Gastroesophageal sphincter (tissue), 4 donors: Measurements from ENCODE around the gene TSHZ2. TPM values are rescaled to one million over a fixed set of nuclear protein-coding genes. Genes with fewer than 3 reads are reported as not detected.

Source experiments
- ATAC-seq: fragments of 150-250 bp; one replicate; pipeline ENCODE4 v1.9.1; 2016; ENCODE audit warnings: mild to moderate bottlenecking, moderate library complexity
- H3K27ac ChIP-seq, 4 donors: fragments of 200-600 bp; sonication (generic) in 3 of 4; 1 replicate in 3 of 4; 2 replicates in 1 of 4; pipeline ENCODE4 v1.5.1; 2016 to 2019
- H3K27me3 ChIP-seq: fragments of 200-600 bp; sonication (generic); one replicate; pipeline ENCODE4 v1.5.1; 2019
- H3K36me3 ChIP-seq, 2 donors: fragments of 200-600 bp; sonication (generic); one replicate each; pipeline ENCODE4 v1.5.1; 2019; ENCODE audit warnings: control low read depth in 1 of 2
- H3K4me1 ChIP-seq, 3 donors: fragments of 200-600 bp; sonication (generic); 1 replicate in 2 of 3; 2 replicates in 1 of 3; pipeline ENCODE4 v1.5.1; 2016 to 2019; ENCODE audit warnings: control low read depth in 2 of 3
- H3K4me3 ChIP-seq, 2 donors: fragments of 200-600 bp; sonication (generic); one replicate each; pipeline ENCODE4 v1.5.1; 2019; ENCODE audit warnings: mild to moderate bottlenecking in 1 of 2, moderate library complexity in 1 of 2
- H3K9me3 ChIP-seq, 3 donors: fragments of 200-600 bp; sonication (generic); one replicate each; pipeline ENCODE4 v1.5.1; 2017 to 2019; ENCODE audit warnings: control low read depth in 2 of 3
- EP300 ChIP-seq: sonication (generic); formaldehyde crosslinking; IDR thresholded peaks from one replicate; pipeline ENCODE4 v1.6.1; 2017; ENCODE audit warnings: antibody characterized with exemption, mild to moderate bottlenecking
- POLR2A ChIP-seq, 2 donors: fragments of 450-650 bp; IDR thresholded peaks; one replicate each; pipeline ENCODE4 v1.6.1; 2017; ENCODE audit warnings: antibody characterized with exemption in 2 of 2, mild to moderate bottlenecking in 2 of 2, moderate library complexity in 1 of 2
- POLR2AphosphoS5 ChIP-seq: sonication (generic); formaldehyde crosslinking; IDR thresholded peaks from one replicate; pipeline ENCODE4 v1.6.1; 2017; ENCODE audit warnings: antibody characterized with exemption
- WGBS, 2 donors: methylation state at CpG; one replicate each; pipeline ENCODE4 v1.1.5; 2018; ENCODE audit warnings: low coverage in 1 of 2; 5-methylcytosine and 5-hydroxymethylcytosine counted together
- total RNA-seq, 4 donors: library from RNA; depleted of rRNA; stranded (reverse); fragments of >200 nt; gene quantifications; one replicate each; pipeline ENCODE4 v1.1.0, GENCODE V29; 2016
- TF ChIP-seq, protein P1 (sequence below), 4 experiments: fragments of 200-600 bp in 2 of 4; fragments of 450-650 bp in 2 of 4; sonication (generic) in 1 of 4; IDR thresholded peaks; one replicate each; pipeline ENCODE4 v1.5.1; 2017 to 2019; ENCODE audit warnings: antibody characterized with exemption in 4 of 4, mild to moderate bottlenecking in 2 of 4, moderate library complexity in 2 of 4

Gene TSHZ2
- total RNA-seq, 4 donors from 2014 or later = 9.9 to 21.3 (median 12.2) TPM

DNA sequence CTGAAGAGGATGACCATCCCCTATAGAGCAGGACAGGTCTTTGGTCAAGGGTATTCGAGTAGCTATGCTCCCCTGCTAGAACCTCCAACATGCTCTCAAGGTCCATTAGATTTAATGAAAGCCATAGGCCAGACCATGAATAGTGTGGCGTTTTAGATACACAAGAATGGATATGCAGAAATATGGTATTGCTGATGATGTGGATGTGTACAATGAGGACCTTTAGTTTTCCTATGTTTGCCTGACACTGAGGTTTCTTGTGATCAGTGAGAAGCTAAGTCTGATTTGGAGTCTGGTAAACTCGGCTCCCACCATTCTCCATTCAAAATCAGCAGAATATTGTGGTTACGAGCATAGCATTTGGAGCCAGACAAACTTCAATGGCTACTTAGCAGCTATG is 125.6 kb downstream of the TSHZ2 start:
- no peak overlapping the region for H3K4me3 ChIP-seq
- no peaks in the 10 kb centered on the region for H3K9me3 ChIP-seq
- TF ChIP-seq POLR2AphosphoS5 (no peak), EP300 (no peak), POLR2A (IDR thresholded peaks at IDR 0.05) (no peak)
- TF ChIP-seq, protein P1, sequence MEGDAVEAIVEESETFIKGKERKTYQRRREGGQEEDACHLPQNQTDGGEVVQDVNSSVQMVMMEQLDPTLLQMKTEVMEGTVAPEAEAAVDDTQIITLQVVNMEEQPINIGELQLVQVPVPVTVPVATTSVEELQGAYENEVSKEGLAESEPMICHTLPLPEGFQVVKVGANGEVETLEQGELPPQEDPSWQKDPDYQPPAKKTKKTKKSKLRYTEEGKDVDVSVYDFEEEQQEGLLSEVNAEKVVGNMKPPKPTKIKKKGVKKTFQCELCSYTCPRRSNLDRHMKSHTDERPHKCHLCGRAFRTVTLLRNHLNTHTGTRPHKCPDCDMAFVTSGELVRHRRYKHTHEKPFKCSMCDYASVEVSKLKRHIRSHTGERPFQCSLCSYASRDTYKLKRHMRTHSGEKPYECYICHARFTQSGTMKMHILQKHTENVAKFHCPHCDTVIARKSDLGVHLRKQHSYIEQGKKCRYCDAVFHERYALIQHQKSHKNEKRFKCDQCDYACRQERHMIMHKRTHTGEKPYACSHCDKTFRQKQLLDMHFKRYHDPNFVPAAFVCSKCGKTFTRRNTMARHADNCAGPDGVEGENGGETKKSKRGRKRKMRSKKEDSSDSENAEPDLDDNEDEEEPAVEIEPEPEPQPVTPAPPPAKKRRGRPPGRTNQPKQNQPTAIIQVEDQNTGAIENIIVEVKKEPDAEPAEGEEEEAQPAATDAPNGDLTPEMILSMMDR (IDR thresholded peaks at IDR 0.05) = no peak
- H3K36me3 ChIP-seq = no peaks in the 10 kb centered on the region
- no peak overlapping the region for H3K27ac ChIP-seq
- 100% methylated on average over 1 to 3 of the region's 4 CpGs for WGBS, 2 donors
- H3K4me1 ChIP-seq = peaks cover 0 to 7% (median 3%) of the 10 kb centered on the region in 3 donors
- no peak for ATAC-seq
- no peaks in the 10 kb centered on the region for H3K27me3 ChIP-seq

DNA sequence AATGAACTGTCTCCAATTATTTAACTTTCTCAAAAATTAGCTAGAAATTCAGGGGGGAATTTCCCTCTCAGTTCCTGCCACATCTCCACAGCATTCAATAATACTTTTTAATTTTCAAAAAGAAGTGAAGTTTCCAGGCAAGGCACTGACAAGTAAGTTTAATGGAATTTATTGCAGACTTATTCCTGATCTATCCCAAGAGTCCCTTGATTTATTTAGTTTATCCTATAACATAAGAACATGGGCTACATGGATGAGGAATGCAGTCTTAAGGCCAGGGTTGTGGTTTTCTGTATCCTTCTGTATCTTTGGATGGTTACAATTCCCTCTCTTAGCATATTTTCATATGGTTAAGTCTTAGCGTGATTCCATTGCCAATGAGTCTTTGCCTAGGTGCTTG is 126.5 kb downstream of the TSHZ2 start:
- ATAC-seq = no peak
- Histone ChIP-seq H3K4me1 (peaks cover 0 to 7% (median 3%) of the 10 kb centered on the region in 3 donors), H3K36me3 (no peaks in the 10 kb centered on the region), H3K4me3 (no peak overlapping the region), H3K27ac (no peak overlapping the region), H3K27me3 (no peaks in the 10 kb centered on the region), H3K9me3 (no peaks in the 10 kb centered on the region)
- 78 to 100% methylated on average over 1 of the region's 1 CpG for WGBS, 2 donors
- TF ChIP-seq POLR2A (IDR thresholded peaks at IDR 0.05) (no peak), POLR2AphosphoS5 (no peak), EP300 (no peak)
- TF ChIP-seq, protein P1 (IDR thresholded peaks at IDR 0.05) = no peak

DNA sequence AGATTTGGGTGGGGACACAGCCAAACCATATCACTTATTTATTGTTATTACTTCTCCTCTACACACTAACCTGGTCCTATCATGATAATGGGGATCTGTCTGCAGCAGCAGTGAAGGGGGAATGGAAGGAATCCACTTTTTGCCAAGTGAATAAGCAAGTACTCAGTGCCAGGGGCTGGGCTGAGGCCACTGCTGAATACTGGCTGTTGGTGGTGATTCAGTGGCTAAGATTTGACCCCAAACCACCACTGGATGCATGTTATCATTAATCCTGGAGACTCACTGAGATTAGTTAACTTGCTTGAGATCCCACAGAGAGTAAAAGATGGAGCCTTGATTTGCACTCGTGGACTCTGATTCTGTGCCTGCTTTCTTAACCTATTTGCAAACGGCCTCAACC is 127.7 kb downstream of the TSHZ2 start:
- WGBS, 2 donors = 40 to 42% methylated on average over 2 of the region's 2 CpGs
- no peak overlapping the region for H3K27ac ChIP-seq
- H3K36me3 ChIP-seq = no peaks in the 10 kb centered on the region
- no peak overlapping the region for H3K4me3 ChIP-seq
- H3K27me3 ChIP-seq = no peaks in the 10 kb centered on the region
- ATAC-seq = no peak
- TF ChIP-seq POLR2A (IDR thresholded peaks at IDR 0.05) = no peak
- TF ChIP-seq EP300 = no peak
- TF ChIP-seq, protein P1 (IDR thresholded peaks at IDR 0.05) = no peak
- no peak for TF ChIP-seq POLR2AphosphoS5
- H3K9me3 ChIP-seq = no peaks in the 10 kb centered on the region
- H3K4me1 ChIP-seq = peaks cover 0 to 7% (median 3%) of the 10 kb centered on the region in 3 donors

DNA sequence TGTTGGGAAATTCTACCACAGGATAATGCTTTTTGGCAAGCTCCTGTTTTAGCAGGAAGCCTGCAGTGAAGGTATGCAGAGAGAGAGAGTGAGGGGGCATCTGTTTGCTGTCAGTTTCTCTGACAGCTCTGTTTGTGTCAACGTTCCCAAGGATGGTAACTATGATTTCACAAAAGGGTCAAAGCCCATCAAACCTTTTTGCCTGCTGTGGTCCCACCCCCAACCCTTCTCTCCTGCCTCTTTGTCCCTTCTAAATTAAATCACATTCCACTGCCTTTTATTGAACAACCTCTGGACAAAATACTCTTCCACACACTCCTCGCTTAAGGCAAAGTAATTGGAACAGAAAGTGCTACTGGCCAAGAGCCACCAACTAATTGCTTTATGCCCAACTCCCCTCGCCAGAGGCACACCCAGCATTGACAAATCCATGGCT is 128.3 kb downstream of the TSHZ2 start:
- peak; percentile 43 for ATAC-seq
- Histone ChIP-seq H3K4me3 (no peak overlapping the region), H3K36me3 (no peaks in the 10 kb centered on the region), H3K27me3 (no peaks in the 10 kb centered on the region), H3K9me3 (no peaks in the 10 kb centered on the region), H3K27ac (no peak overlapping the region), H3K4me1 (peaks cover 0 to 7% (median 3%) of the 10 kb centered on the region in 3 donors)
- 4 to 17% methylated on average over 3 of the region's 3 CpGs for WGBS, 2 donors
- no peak for TF ChIP-seq POLR2A (IDR thresholded peaks at IDR 0.05)

DNA sequence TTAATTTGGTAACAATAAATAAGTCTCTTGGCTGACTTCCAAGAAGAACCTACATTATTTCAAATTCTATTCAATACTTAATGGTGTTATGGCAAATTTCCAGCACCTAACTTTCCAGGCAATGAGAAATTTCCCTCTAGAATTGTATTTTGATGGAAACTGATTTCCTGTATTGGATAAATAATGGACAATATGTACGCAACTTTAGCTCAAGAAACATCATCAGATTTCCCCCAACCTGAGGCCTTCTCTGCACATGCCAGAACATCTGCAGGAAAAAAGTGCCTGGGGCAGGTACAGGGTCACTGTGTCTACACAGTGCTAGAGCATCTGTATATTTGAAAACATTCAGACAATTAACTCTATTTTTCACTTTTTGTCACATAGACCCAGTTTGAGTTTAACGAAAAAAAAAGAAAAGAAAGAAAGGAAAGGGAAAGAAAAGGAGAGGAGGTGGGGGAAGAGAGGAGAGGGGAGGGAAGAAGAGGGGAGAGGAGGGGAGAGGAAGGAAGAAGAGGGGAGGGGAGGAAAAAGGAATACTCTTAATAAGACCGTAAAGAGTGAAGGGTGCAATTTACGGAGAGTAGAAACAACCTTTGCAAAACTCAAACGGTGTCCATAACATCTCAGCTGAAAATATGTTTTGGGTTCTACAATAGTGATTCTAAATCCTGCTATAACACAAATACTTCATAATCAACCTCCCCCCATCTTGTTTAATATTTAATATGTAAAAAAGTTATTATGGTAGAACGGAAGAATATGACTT is 130.0 kb downstream of the TSHZ2 start:
- no peak overlapping the region for H3K27ac ChIP-seq
- peaks cover 0 to 7% (median 3%) of the 10 kb centered on the region in 3 donors for H3K4me1 ChIP-seq
- no peaks in the 10 kb centered on the region for H3K27me3 ChIP-seq
- WGBS, 2 donors = 64 to 72% methylated on average over 6 of the region's 6 CpGs
- no peaks in the 10 kb centered on the region for H3K9me3 ChIP-seq
- no peak for ATAC-seq
- TF ChIP-seq EP300 (no peak), POLR2A (IDR thresholded peaks at IDR 0.05) (no peak), POLR2AphosphoS5 (no peak)
- TF ChIP-seq, protein P1 (IDR thresholded peaks at IDR 0.05) = no peak
- no peak overlapping the region for H3K4me3 ChIP-seq
- H3K36me3 ChIP-seq = no peaks in the 10 kb centered on the region
